Activated CD4-positive, alpha-beta T cell treated with anti-CD3 and anti-CD28 coated beads, Interleukin-2, Interleukin-4, amounts not matched to agents 100 ng/mL and 50 ng/mL, durations not matched to agents 16 hours and 8 hours (primary cell): Measurements from ENCODE around the gene CADPS2.
"Not testable (repeated sequence)": the region's sequence is repeated elsewhere in the genome, so short reads cannot be mapped to it uniquely, and the experiment has no call there.

Experiments
- DNase-seq: peaks from one replicate; pipeline ENCODE4 v3.0.0-alpha.2; 2020; ENCODE audit warnings: low spot score

Gene CADPS2

DNA sequence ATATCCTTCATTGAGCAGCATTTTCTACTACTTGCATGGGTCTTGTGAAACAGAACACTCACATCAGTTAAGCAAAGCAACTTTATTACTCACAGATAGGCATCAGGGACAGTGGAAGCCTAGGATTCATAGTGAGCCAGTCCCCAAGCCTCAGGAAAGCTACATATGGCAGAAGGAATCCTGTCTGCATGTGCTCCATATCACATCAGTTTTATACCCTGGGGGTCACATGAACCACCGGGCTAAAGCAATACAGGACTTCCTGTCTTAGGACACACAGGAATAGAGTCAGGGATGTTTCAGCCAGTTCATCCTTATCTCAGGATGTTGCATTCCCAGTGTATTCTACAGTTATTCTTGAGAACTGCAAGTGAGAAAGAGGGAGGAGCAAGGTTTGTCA, 596.8 kb downstream of the CADPS2 start:
- DNase-seq = no peak

DNA sequence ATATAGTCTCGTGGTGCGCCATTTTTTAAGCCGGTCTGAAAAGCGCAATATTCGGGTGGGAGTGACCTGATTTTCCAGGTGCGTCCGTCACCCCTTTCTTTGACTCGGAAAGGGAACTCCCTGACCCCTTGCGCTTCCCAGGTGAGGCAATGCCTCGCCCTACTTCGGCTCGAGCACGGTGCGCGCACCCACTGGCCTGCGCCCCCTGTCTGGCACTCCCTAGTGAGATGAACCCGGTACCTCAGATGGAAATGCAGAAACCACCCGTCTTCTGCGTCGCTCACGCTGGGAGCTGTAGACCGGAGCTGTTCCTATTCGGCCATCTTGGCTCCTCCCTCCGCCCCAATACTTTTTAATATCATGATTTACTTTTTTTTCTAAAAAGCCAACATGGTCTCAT, 601.7 kb downstream of the CADPS2 start:
- DNase-seq = not testable (repeated sequence)

DNA sequence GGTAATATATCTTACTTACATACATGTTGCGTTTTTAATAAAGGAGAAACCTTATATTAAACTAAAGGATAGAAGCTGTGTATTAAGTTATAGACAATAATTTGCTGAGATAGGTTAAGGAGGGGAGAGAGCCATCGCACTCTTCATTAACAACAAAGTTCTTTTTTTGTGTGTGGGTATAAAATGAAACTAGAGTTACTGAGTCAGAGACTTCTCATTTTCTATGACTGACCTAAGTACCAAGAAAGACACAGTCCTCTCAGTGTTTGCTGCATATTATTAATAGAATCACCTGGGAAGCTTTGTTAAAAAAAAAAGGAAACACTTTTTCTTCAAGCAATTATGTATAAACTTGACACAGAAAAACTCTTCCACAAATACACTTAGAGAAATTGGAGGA, 613.1 kb downstream of the CADPS2 start:
- no peak for DNase-seq

DNA sequence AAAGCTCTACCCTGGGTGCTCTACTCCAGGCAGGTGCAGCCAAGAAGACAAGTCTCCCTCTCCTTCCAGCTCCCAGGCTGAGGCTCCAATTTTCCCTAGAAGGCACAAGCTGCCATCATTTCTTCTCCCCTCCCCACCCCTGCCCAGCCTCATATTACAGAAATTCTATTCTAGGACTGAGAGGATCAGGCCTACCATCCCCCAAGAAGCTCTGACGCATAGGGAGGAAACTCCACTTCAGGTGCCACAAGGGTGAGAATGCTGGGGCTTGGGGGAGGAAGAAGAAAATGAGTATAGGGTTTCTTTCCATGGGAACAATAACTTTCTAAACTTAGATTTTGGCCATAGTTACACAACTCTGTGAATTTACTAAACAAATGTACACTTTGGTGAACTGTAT, 617.0 kb downstream of the CADPS2 start:
- no peak for DNase-seq
